GM12873 (cell line): ENCODE measurements around the gene CDRT15.

Source experiments
- TF ChIP-seq, protein P1 (sequence below): IDR thresholded peaks from 2 replicates; pipeline ENCODE4 v1.5.1; 2012; ENCODE audit warnings: low read depth, mild to moderate bottlenecking, moderate library complexity, low read length, control low read depth; ENCODE audit not compliant: insufficient read depth; ENCODE audit errors: missing control alignments

CDRT15 gene

DNA sequence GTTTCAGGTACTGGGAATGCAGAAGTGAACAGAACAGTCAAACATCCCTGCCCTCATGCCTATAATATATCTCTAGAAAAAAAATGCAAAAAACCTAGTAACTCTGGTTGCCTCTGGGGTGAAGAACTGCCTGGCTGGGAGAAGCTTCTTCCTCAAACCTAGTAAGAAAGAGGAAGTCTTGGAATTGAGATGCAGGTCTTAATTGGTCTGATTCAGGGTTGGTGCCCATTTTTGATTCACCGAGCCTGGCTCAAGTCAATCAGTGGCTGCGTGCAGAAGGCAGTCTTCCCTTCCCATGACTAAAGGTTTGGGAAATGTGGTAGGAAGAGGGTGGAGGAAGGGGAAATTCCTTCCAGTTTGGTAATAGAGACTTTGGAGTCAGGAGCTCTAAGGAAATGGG lies 22.4 kb downstream of the CDRT15 start:
- TF ChIP-seq, protein P1, sequence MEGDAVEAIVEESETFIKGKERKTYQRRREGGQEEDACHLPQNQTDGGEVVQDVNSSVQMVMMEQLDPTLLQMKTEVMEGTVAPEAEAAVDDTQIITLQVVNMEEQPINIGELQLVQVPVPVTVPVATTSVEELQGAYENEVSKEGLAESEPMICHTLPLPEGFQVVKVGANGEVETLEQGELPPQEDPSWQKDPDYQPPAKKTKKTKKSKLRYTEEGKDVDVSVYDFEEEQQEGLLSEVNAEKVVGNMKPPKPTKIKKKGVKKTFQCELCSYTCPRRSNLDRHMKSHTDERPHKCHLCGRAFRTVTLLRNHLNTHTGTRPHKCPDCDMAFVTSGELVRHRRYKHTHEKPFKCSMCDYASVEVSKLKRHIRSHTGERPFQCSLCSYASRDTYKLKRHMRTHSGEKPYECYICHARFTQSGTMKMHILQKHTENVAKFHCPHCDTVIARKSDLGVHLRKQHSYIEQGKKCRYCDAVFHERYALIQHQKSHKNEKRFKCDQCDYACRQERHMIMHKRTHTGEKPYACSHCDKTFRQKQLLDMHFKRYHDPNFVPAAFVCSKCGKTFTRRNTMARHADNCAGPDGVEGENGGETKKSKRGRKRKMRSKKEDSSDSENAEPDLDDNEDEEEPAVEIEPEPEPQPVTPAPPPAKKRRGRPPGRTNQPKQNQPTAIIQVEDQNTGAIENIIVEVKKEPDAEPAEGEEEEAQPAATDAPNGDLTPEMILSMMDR: no peak

DNA sequence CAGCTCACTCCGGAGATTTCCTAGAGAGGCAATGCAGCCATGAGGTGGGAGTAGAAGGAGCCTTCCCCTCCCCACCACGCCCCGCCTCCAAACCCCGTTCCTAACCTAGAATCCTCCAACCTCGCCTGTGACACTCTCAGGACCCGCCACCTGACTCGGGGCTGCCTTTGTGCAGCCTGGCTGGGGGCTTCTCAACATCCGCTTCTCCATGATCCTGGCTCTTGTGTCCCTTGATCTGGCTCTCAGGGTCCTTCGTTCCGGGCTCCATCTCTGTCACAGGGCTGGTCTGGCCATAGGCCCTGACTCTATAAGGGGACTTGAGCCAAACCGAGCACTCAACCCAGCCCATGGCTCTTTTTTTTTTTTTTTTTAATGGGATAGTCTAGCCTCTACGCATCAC lies 24.3 kb downstream of the CDRT15 start:
- TF ChIP-seq, protein P1: no peak

DNA sequence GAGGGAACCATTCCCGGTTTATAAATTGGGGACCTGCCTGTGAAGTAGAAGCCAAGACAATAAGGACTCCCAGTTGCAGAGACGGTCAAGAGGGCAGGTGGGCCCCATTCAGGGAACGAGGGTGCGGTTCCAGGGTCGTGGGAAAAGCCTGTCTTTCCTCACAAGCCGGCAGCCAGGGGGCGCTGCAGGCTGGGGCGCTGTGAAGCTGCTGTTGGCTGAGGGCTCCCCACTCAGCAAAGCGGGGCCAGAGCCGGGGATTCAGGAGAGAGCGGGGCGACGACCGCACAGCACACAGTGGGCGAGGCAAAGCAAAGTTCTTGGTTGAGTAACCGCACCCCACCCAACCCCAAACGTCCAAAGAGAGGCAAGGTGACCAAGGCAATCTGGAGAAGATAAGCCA lies 24.9 kb downstream of the CDRT15 start:
- TF ChIP-seq, protein P1: peak; percentile 22

DNA sequence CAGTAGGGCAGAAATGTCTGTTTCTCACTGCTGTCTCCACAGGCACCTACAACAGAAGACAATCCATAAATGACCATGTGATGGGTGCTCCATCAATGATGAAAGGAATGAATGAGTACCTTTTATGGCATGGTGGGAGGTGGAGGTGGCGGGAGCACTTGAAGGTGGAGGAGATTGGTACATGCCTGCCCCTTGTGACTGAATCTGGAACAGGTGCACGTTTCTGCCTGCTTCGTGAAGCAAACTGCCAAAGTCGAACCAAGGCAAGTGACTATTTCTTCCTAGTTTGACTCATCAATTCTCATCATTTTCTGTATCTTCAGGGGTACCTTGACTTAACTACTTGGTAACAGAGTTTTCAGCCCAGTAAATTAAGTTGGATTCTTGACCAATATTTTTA lies 25.4 kb downstream of the CDRT15 start:
- TF ChIP-seq, protein P1: no peak

DNA sequence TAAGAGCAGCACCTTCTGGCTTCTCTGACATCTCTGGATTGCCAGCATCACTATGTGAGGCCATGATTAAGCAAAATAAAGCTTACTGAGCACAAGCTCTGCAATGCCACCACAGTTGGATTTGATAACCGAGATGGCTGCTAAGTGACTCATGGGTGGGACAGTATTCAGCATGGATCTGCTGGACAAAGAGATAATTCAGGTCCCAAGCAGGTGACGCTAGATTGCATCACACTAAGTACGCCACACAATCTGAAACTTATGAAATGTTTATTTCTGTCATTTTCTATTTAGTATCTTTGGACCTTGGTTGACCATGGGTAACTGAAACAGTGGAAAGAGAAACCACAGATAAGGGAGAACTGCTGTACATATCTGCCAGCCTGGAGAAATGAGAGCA lies 27.4 kb downstream of the CDRT15 start:
- TF ChIP-seq, protein P1: no peak

DNA sequence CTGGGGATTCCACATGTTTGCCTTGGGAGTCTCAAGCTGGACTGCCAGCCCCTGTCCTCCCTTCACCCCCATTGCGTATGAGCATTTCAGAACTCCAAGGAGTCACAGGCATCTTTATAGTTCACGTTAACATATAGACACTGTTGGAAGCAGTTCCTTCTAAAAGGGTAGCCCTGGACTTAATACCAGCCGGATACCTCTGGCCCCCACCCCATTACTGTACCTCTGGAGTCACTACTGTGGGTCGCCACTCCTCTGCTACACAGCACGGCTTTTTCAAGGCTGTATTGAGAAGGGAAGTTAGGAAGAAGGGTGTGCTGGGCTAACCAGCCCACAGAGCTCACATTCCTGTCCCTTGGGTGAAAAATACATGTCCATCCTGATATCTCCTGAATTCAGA lies 28.9 kb downstream of the CDRT15 start:
- TF ChIP-seq, protein P1: no peak

DNA sequence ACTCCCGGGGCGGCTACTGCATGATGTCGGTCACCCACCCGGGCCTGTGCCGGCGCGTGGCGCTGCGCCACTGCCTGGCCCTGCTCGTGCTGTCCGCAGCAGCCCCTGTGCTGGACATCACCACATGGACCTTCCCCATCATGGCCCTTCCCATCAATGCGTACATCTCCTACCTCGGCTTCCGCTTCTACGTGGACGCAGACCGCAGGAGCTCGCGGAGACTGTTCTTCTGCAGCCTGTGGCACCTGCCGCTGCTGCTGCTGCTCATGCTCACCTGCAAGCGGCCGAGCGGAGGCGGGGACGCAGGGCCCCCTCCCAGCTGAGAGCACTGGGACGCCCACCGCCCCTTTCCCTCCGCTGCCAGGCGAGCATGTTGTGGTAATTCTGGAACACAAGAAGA lies 29.8 kb downstream of the CDRT15 start:
- TF ChIP-seq, protein P1: no peak
